Progenitor cell of endocrine pancreas (in vitro differentiated cells): ENCODE measurements around the gene RBPMS2. TPM values are rescaled to one million over a fixed set of nuclear protein-coding genes. Genes with fewer than 3 reads are reported as not detected.
A peak's percentile ranks its signal among the peaks of the same experiment; 100 is the strongest.

Experiments used
- DNase-seq: peaks from one replicate; pipeline ENCODE4 v3.0.0; 2021; ENCODE audit warnings: low spot score; ENCODE audit not compliant: unreplicated experiment
- H3K27ac Mint-ChIP-seq: 2 replicates; pipeline ENCODE4 v1.8.0; 2021; ENCODE audit warnings: mild to moderate bottlenecking, moderate library complexity, mixed read lengths
- H3K27me3 Mint-ChIP-seq: 2 replicates; pipeline ENCODE4 v1.8.0; 2021; ENCODE audit warnings: mixed read lengths
- H3K36me3 Mint-ChIP-seq: 2 replicates; pipeline ENCODE4 v1.8.0; 2022; ENCODE audit warnings: mixed read lengths; ENCODE audit not compliant: insufficient read depth
- H3K4me1 Mint-ChIP-seq: 2 replicates; pipeline ENCODE4 v1.8.0; 2021; ENCODE audit warnings: low read depth, mixed read lengths
- H3K4me3 Mint-ChIP-seq: 2 replicates; pipeline ENCODE4 v1.8.0; 2021; ENCODE audit warnings: low read depth, mild to moderate bottlenecking, moderate library complexity, mixed read lengths
- H3K9me3 Mint-ChIP-seq: 2 replicates; pipeline ENCODE4 v1.8.0; 2021; ENCODE audit warnings: low read depth, mixed read lengths
- CTCF ChIP-seq: fragments of 200-600 bp; sonication (generic); IDR thresholded peaks from one replicate; pipeline ENCODE4 v1.5.0; 2021; ENCODE audit warnings: antibody characterized with exemption, mild to moderate bottlenecking; ENCODE audit not compliant: unreplicated experiment
- total RNA-seq: library from RNA; stranded (reverse); gene quantifications from 2 replicates; pipeline ENCODE4 v1.2.1, GENCODE V29; 2021

The RBPMS2 gene
- total RNA-seq, 1 donor from 2014 or later = 39.8 TPM

GRCh38 chr15:64792282-64792681 is 16.9 kb upstream of the RBPMS2 start:
- H3K27ac Mint-ChIP-seq = no peak overlapping the region
- no peaks in the 10 kb centered on the region for H3K27me3 Mint-ChIP-seq

GRCh38 chr15:64791401-64791800 is 16.0 kb upstream of the RBPMS2 start:
- no peaks in the 10 kb centered on the region for H3K36me3 Mint-ChIP-seq
- no peak for DNase-seq
- H3K4me1 Mint-ChIP-seq = no peaks in the 10 kb centered on the region
- H3K27me3 Mint-ChIP-seq = no peaks in the 10 kb centered on the region
- no peak for TF ChIP-seq CTCF
- peak overlapping the region; percentile 68 for H3K27ac Mint-ChIP-seq
- H3K4me3 Mint-ChIP-seq = no peak overlapping the region
- H3K9me3 Mint-ChIP-seq = no peaks in the 10 kb centered on the region

More at GRCh38 chr15:64792282-64792681, 16.9 kb upstream of the RBPMS2 start:
- no peak overlapping the region for H3K4me3 Mint-ChIP-seq
- H3K9me3 Mint-ChIP-seq = no peaks in the 10 kb centered on the region
- H3K4me1 Mint-ChIP-seq = no peaks in the 10 kb centered on the region
- DNase-seq = no peak
- H3K36me3 Mint-ChIP-seq = no peaks in the 10 kb centered on the region
- TF ChIP-seq CTCF = no peak

- Mint-ChIP-seq H3K4me3 (no peak overlapping the region), H3K4me1 (peaks cover 3% of the 10 kb centered on the region), H3K27ac (no peak overlapping the region), H3K9me3 (no peaks in the 10 kb centered on the region), H3K36me3 (no peaks in the 10 kb centered on the region), H3K27me3 (peaks cover 3% of the 10 kb centered on the region)
- DNase-seq = no peak
- TF ChIP-seq CTCF = no peak
These were observed 8.4 kb upstream of the RBPMS2 start for GRCh38 chr15:64783796-64784195.

- peaks cover 3% of the 10 kb centered on the region for H3K27me3 Mint-ChIP-seq
- H3K4me3 Mint-ChIP-seq = no peak overlapping the region
- H3K36me3 Mint-ChIP-seq = no peaks in the 10 kb centered on the region
- no peak for TF ChIP-seq CTCF
- no peak overlapping the region for H3K27ac Mint-ChIP-seq
- peaks cover 3% of the 10 kb centered on the region for H3K4me1 Mint-ChIP-seq
- DNase-seq = no peak
- H3K9me3 Mint-ChIP-seq = no peaks in the 10 kb centered on the region
These were observed 7.4 kb upstream of the RBPMS2 start for GRCh38 chr15:64782751-64783150.

GRCh38 chr15:64781299-64781698 is 5.9 kb upstream of the RBPMS2 start:
- H3K27ac Mint-ChIP-seq = no peak overlapping the region
- no peak for DNase-seq
- H3K4me3 Mint-ChIP-seq = no peak overlapping the region
- no peak for TF ChIP-seq CTCF
- peaks cover 7% of the 10 kb centered on the region for H3K27me3 Mint-ChIP-seq
- H3K36me3 Mint-ChIP-seq = no peaks in the 10 kb centered on the region
- H3K4me1 Mint-ChIP-seq = peaks cover 9% of the 10 kb centered on the region
- no peaks in the 10 kb centered on the region for H3K9me3 Mint-ChIP-seq
